HEK293 (cell line): ENCODE measurements around the gene PDLIM5.
"Not testable (repeated sequence)": the region's sequence is repeated elsewhere in the genome, so short reads cannot be mapped to it uniquely, and the experiment has no call there.

Source experiments
- CTCF ChIA-PET: fragments of 350-600 bp; formaldehyde crosslinking; extraction: SDS; loops from one replicate; lab custom pipeline; 2021; ENCODE audit warnings: antibody characterized with exemption; lab: Yijun Ruan, JAX
- POLR2A ChIA-PET: fragments of 300-600 bp; formaldehyde crosslinking; extraction: SDS; loops from one replicate; lab custom pipeline; 2020; ENCODE audit warnings: antibody characterized with exemption, inconsistent platforms; lab: Yijun Ruan, JAX
- H3K27ac ChIP-seq: fragments of 200-500 bp; sonication (Bioruptor generic); 2 replicates; pipeline ENCODE4 v1.5.1; 2014; ENCODE audit warnings: low read depth, low read length, control low read depth, inconsistent platforms; ENCODE audit errors: extremely low read depth
- H3K36me3 ChIP-seq, 2 experiments: fragments of 200-500 bp in 1 of 2; sonication (Bioruptor generic) in 1 of 2; 1 replicate in 1 of 2; 2 replicates in 1 of 2; pipeline ENCODE4 v1.5.1; 2014 to 2017; ENCODE audit warnings: inconsistent platforms in 2 of 2, low read length in 2 of 2; ENCODE audit not compliant: control insufficient read depth in 2 of 2, insufficient read depth in 1 of 2
- H3K4me1 ChIP-seq: fragments of 200-500 bp; sonication (Bioruptor generic); 2 replicates; pipeline ENCODE4 v1.5.1; 2014; ENCODE audit warnings: mild to moderate bottlenecking, low read length, inconsistent platforms; ENCODE audit not compliant: control insufficient read depth, insufficient read depth
- H3K4me3 ChIP-seq: 2 replicates; pipeline ENCODE4 v1.5.1; 2011; ENCODE audit warnings: low read depth, mild to moderate bottlenecking, control low read depth, low read length, moderate library complexity
- H3K9me3 ChIP-seq: fragments of 200-500 bp; sonication (Bioruptor generic); 2 replicates; pipeline ENCODE4 v1.5.1; 2014; ENCODE audit warnings: low read depth, low read length, inconsistent platforms; ENCODE audit not compliant: control insufficient read depth, insufficient read depth
- GLI2 ChIP-seq: fragments of 450-650 bp; formaldehyde crosslinking; IDR thresholded peaks from 2 replicates; pipeline ENCODE4; 2017; ENCODE audit warnings: missing biosample characterization, missing genetic modification characterization, low read depth, borderline replicate concordance
- KLF16 ChIP-seq: fragments of 450-650 bp; formaldehyde crosslinking; IDR thresholded peaks from 2 replicates; pipeline ENCODE4 v1.5.1; 2017; ENCODE audit warnings: missing biosample characterization, missing genetic modification characterization
- SALL2 ChIP-seq: fragments of 450-650 bp; formaldehyde crosslinking; IDR thresholded peaks from 2 replicates; pipeline ENCODE4 v1.5.0; 2017; ENCODE audit warnings: missing biosample characterization, mild to moderate bottlenecking, missing genetic modification characterization, borderline replicate concordance
- WT1 ChIP-seq: fragments of 450-650 bp; formaldehyde crosslinking; IDR thresholded peaks from 2 replicates; pipeline ENCODE4 v1.5.1; 2016; ENCODE audit warnings: missing biosample characterization, missing genetic modification characterization
- ZNF112 ChIP-seq: fragments of 450-650 bp; formaldehyde crosslinking; IDR thresholded peaks from 2 replicates; pipeline ENCODE4 v1.5.0; 2017; ENCODE audit warnings: missing biosample characterization, missing genetic modification characterization
- ZNF114 ChIP-seq: fragments of 450-650 bp; formaldehyde crosslinking; IDR thresholded peaks from 2 replicates; pipeline ENCODE4 v1.5.0; 2017; ENCODE audit warnings: missing biosample characterization, missing genetic modification characterization
- ZNF121 ChIP-seq: fragments of 450-650 bp; formaldehyde crosslinking; IDR thresholded peaks from 2 replicates; pipeline ENCODE4 v1.5.1; 2016; ENCODE audit warnings: missing biosample characterization, missing genetic modification characterization
- ZNF140 ChIP-seq: fragments of 450-650 bp; formaldehyde crosslinking; IDR thresholded peaks from 2 replicates; pipeline ENCODE4 v1.5.1; 2016; ENCODE audit warnings: missing biosample characterization, missing genetic modification characterization
- ZNF146 ChIP-seq: fragments of 450-650 bp; formaldehyde crosslinking; IDR thresholded peaks from 2 replicates; pipeline ENCODE4 v1.5.1; 2016; ENCODE audit warnings: missing biosample characterization, missing genetic modification characterization
- ZNF274 ChIP-seq, 2 experiments: fragments of 200-500 bp in 1 of 2; fragments of 450-650 bp in 1 of 2; sonication (Bioruptor generic) in 1 of 2; formaldehyde crosslinking in 1 of 2; IDR thresholded peaks; 2 replicates each; pipeline versions ENCODE4 v1.5.1 to v1.6.1; 2014 to 2016; ENCODE audit warnings: borderline replicate concordance in 1 of 2, inconsistent platforms in 1 of 2, low read length in 1 of 2, missing biosample characterization in 1 of 2, missing genetic modification characterization in 1 of 2
- ZNF37A ChIP-seq: fragments of 450-650 bp; IDR thresholded peaks from 2 replicates; pipeline ENCODE4 v1.5.1; 2018; ENCODE audit warnings: missing biosample characterization, missing genetic modification characterization
- ZNF514 ChIP-seq: fragments of 450-650 bp; formaldehyde crosslinking; IDR thresholded peaks from 2 replicates; pipeline ENCODE4 v1.5.1; 2016; ENCODE audit warnings: missing biosample characterization, missing genetic modification characterization
- ZNF549 ChIP-seq: fragments of 450-650 bp; IDR thresholded peaks from 2 replicates; pipeline ENCODE4 v1.5.1; 2018; ENCODE audit warnings: missing biosample characterization, missing genetic modification characterization, mild to moderate bottlenecking, inconsistent platforms, moderate library complexity
- ZNF621 ChIP-seq: fragments of 450-650 bp; formaldehyde crosslinking; IDR thresholded peaks from 2 replicates; pipeline ENCODE4 v1.5.1; 2017; ENCODE audit warnings: missing biosample characterization, missing genetic modification characterization
- ZNF629 ChIP-seq: fragments of 450-650 bp; formaldehyde crosslinking; IDR thresholded peaks from 2 replicates; pipeline ENCODE4 v1.5.1; 2017; ENCODE audit warnings: missing biosample characterization, missing genetic modification characterization
- ZNF654 ChIP-seq: fragments of 450-650 bp; formaldehyde crosslinking; IDR thresholded peaks from 2 replicates; pipeline ENCODE4 v1.5.1; 2016; ENCODE audit warnings: low read depth, missing biosample characterization, missing genetic modification characterization
- TF ChIP-seq, protein P1 (sequence below): fragments of 450-650 bp; formaldehyde crosslinking; IDR thresholded peaks from 2 replicates; pipeline ENCODE4 v1.5.1; 2017; ENCODE audit warnings: missing biosample characterization, missing genetic modification characterization
- TF ChIP-seq, protein P2 (sequence below): fragments of 450-650 bp; formaldehyde crosslinking; IDR thresholded peaks from 2 replicates; pipeline ENCODE4 v1.5.1; 2016; ENCODE audit warnings: missing biosample characterization, missing genetic modification characterization, low read depth
- TF ChIP-seq, protein P3 (sequence below): fragments of 450-650 bp; formaldehyde crosslinking; IDR thresholded peaks from 2 replicates; pipeline ENCODE4 v1.5.1; 2016; ENCODE audit warnings: missing biosample characterization, missing genetic modification characterization
- TF ChIP-seq, protein P4 (sequence below): fragments of 450-650 bp; formaldehyde crosslinking; IDR thresholded peaks from 2 replicates; pipeline ENCODE4 v1.5.1; 2016; ENCODE audit warnings: missing biosample characterization, missing genetic modification characterization

Gene PDLIM5

DNA sequence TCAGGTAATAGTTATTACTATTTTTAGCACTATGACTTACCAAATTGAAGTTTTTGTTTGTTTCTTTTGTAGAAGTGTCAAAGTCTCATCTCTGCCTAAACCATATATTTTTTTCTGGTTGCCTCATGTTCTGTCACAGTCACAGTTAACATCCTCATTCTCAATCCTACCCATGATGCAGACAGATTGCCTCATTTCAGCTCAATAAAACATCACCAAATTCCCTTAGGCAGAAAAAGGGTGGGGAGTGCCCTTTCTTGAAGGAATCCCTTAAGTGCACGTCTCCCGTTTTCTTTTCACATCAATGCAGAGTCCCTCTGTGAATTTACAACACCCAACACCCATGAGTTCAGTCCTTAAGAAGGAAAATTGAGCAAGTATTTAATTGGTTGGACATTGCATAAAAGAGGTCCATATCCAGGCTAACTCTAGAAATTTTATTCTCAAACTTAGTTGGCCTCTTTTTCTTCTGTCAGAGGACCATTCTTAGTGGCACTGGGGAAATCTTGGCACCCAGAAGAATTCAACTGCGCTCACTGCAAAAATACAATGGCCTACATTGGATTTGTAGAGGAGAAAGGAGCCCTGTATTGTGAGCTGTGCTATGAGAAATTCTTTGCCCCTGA lies 202.4 kb downstream of the PDLIM5 start (continued):
- TF ChIP-seq, protein P1, sequence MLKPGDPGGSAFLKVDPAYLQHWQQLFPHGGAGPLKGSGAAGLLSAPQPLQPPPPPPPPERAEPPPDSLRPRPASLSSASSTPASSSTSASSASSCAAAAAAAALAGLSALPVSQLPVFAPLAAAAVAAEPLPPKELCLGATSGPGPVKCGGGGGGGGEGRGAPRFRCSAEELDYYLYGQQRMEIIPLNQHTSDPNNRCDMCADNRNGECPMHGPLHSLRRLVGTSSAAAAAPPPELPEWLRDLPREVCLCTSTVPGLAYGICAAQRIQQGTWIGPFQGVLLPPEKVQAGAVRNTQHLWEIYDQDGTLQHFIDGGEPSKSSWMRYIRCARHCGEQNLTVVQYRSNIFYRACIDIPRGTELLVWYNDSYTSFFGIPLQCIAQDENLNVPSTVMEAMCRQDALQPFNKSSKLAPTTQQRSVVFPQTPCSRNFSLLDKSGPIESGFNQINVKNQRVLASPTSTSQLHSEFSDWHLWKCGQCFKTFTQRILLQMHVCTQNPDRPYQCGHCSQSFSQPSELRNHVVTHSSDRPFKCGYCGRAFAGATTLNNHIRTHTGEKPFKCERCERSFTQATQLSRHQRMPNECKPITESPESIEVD, result no peak
- TF ChIP-seq, protein P2, sequence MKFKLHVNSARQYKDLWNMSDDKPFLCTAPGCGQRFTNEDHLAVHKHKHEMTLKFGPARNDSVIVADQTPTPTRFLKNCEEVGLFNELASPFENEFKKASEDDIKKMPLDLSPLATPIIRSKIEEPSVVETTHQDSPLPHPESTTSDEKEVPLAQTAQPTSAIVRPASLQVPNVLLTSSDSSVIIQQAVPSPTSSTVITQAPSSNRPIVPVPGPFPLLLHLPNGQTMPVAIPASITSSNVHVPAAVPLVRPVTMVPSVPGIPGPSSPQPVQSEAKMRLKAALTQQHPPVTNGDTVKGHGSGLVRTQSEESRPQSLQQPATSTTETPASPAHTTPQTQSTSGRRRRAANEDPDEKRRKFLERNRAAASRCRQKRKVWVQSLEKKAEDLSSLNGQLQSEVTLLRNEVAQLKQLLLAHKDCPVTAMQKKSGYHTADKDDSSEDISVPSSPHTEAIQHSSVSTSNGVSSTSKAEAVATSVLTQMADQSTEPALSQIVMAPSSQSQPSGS (tag by site-specific recombination), result peak; percentile 44; the same call in 1 of the 2 replicates
- TF ChIP-seq, protein P3, sequence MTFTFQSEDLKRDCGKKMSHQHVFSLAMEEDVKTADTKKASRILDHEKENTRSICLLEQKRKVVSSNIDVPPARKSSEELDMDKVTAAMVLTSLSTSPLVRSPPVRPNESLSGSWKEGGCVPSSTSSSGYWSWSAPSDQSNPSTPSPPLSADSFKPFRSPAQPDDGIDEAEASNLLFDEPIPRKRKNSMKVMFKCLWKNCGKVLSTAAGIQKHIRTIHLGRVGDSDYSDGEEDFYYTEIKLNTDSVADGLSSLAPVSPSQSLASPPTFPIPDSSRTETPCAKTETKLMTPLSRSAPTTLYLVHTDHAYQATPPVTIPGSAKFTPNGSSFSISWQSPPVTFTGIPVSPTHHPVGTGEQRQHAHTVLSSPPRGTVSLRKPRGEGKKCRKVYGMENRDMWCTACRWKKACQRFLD (tag by site-specific recombination), result no peak
- no peak for TF ChIP-seq SALL2 (tag by site-specific recombination)
- TF ChIP-seq ZNF140, result no peak

DNA sequence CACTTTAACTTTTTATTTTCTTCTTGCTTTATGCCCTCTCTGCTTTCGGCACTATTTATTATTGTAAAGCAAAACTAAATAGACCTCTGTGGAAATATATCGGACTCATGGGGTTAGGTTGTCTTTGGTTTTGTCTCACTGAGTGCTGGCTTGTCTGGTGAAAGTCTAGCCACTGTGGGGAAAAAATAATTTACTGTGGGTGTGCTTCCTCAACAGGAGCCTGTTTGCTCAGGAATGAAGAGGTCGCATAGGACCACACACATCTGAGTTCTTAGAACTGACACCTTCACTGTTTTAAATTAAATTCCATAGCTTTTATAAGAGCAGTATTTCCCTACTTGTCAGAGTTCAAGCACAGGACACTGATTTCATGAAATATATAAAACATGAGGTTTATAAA lies 203.0 kb downstream of the PDLIM5 start:
- Histone ChIP-seq H3K4me1 (0 out of 2 replicates have a peak, but pooled peaks cover 2% of the 10 kb centered on the region), H3K36me3 (peaks cover 0 to 5% of the 10 kb centered on the region in 2 experiments; a peak in 1 of 3 replicates), H3K27ac (no peak overlapping the region), H3K9me3 (no peaks in the 10 kb centered on the region), H3K4me3 (no peak overlapping the region)
- ChIA-PET CTCF (no interaction called here), POLR2A (no interaction called here)
- TF ChIP-seq ZNF121 (tag by site-specific recombination) (no peak), ZNF621 (tag by site-specific recombination) (no peak), ZNF37A (tag by site-specific recombination) (no peak), GLI2 (tag by site-specific recombination) (no peak), KLF16 (tag by site-specific recombination) (no peak)

DNA sequence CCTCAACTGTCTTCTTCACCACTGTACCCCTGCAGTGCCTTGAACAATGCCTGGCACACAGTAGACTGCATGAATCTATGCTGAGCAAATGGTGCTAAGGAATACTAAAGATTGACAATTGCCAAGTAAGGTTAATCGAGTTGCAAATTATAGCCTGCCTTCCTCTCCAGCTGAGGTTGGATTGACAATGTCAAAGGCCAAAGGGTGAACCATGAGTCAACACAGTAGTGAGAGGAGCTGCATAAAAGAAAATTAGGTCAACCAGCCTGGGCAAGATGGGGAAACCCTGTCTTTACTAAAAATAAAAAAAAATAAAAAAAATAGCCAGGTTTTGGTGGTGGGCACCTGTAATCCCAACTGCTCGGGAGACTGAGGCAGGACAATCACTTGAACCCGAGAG lies 208.9 kb downstream of the PDLIM5 start:
- Histone ChIP-seq H3K4me3 (no peak overlapping the region), H3K27ac (no peak overlapping the region), H3K4me1 (no peaks in the 10 kb centered on the region; the same call in 1 of the 2 replicates), H3K36me3 (peaks cover 5 to 7% of the 10 kb centered on the region in 2 experiments; a peak in 2 of 3 replicates), H3K9me3 (no peaks in the 10 kb centered on the region)
- ChIA-PET POLR2A (no interaction called here), CTCF (no interaction called here)
- TF ChIP-seq, protein P4, sequence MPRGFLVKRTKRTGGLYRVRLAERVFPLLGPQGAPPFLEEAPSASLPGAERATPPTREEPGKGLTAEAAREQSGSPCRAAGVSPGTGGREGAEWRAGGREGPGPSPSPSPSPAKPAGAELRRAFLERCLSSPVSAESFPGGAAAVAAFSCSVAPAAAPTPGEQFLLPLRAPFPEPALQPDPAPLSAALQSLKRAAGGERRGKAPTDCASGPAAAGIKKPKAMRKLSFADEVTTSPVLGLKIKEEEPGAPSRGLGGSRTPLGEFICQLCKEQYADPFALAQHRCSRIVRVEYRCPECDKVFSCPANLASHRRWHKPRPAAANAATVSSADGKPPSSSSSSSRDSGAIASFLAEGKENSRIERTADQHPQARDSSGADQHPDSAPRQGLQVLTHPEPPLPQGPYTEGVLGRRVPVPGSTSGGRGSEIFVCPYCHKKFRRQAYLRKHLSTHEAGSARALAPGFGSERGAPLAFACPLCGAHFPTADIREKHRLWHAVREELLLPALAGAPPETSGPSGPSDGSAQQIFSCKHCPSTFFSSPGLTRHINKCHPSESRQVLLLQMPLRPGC, result no peak
- no peak for TF ChIP-seq ZNF274 (IDR thresholded peaks at IDR 0.05; ENCODE audit: low read length)
- no peak for TF ChIP-seq ZNF274 (tag by site-specific recombination; IDR thresholded peaks at IDR 0.05; ENCODE audit: borderline replicate concordance)
- no peak for TF ChIP-seq ZNF114 (tag by site-specific recombination)
- no peak for TF ChIP-seq ZNF654
- TF ChIP-seq ZNF146 (tag by site-specific recombination), result no peak
- TF ChIP-seq ZNF549, result no peak
- TF ChIP-seq ZNF514 (tag by site-specific recombination), result no peak
- no peak for TF ChIP-seq ZNF629 (tag by site-specific recombination)
- no peak for TF ChIP-seq ZNF112 (tag by site-specific recombination)
- TF ChIP-seq WT1 (tag by site-specific recombination), result no peak

DNA sequence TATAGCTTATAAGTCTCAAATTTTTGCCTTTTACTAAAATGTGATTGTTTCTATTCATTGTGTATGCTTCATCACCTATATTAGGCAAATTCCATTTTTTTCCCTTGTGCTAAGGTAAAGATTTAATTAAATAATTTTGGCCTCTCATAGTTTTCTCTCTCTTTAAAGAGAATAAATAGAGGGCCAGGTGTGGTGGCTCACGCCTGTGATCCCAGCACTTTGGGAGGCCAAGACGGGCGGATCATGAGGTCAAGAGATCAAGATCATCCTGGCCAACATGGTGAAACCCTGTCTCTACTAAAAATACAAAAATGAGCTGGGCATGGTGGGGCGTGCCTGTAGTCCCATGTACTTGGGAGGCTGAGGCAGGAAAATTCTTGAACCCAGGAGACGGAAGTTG lies 213.3 kb downstream of the PDLIM5 start:
- CTCF ChIA-PET, POLR2A ChIA-PET: not testable (repeated sequence)

More for the DNA sequence above, 213.3 kb downstream of the PDLIM5 start:
- H3K9me3 ChIP-seq, H3K36me3 ChIP-seq, H3K4me1 ChIP-seq, H3K4me3 ChIP-seq, H3K27ac ChIP-seq: not testable (repeated sequence)
